BLaER1 treated with 17β-estradiol and CSF1 and Interleukin-3, amounts not matched to agents 10 nM and 100 nM (cell line): ENCODE results near the gene ROBO2.

Source experiments
- H3K27ac ChIP-seq, 11 experiments: shearing (Covaris generic); formaldehyde crosslinking; 2 replicates each; pipeline ENCODE4 v1.8.1; 2022
- H3K27me3 ChIP-seq, 11 experiments: shearing (Covaris generic); formaldehyde crosslinking; 2 replicates each; pipeline ENCODE4 v1.8.1; 2022
- H3K36me3 ChIP-seq, 11 experiments: shearing (Covaris generic); formaldehyde crosslinking; 2 replicates each; pipeline ENCODE4 v1.8.1; 2022
- H3K4me1 ChIP-seq, 10 experiments: shearing (Covaris generic); formaldehyde crosslinking; 2 replicates each; pipeline ENCODE4 v1.8.1; 2022
- H3K4me2 ChIP-seq, 11 experiments: shearing (Covaris generic); formaldehyde crosslinking; 2 replicates each; pipeline ENCODE4 v1.8.1; 2022
- H3K4me3 ChIP-seq, 10 experiments: shearing (Covaris generic); formaldehyde crosslinking; 2 replicates each; pipeline ENCODE4 v1.8.1; 2022
- H3K9ac ChIP-seq, 11 experiments: shearing (Covaris generic); formaldehyde crosslinking; 2 replicates each; pipeline ENCODE4 v1.8.1; 2022
- H3K9me3 ChIP-seq, 11 experiments: shearing (Covaris generic); formaldehyde crosslinking; replicated peaks in 1 of 11; 2 replicates each; pipeline ENCODE4 v1.8.1; 2022
- H4K20me1 ChIP-seq, 11 experiments: shearing (Covaris generic); formaldehyde crosslinking; 2 replicates each; pipeline ENCODE4 v1.8.1; 2022
- Cebpa-rat ChIP-seq, 11 experiments: shearing (Covaris generic); IDR thresholded peaks; 2 replicates each; pipeline ENCODE4 v1.8.1; 2022

Gene ROBO2

GRCh38 chr3:77338195-77338594 is 298.3 kb downstream of the ROBO2 start:
- H3K9me3 ChIP-seq: no peaks in the 10 kb centered on the region
- no peak for TF ChIP-seq Cebpa-rat (IDR thresholded peaks at IDR 0.05)
- no peak overlapping the region for H3K4me3 ChIP-seq
- H3K9ac ChIP-seq: no peak overlapping the region
- no peaks in the 10 kb centered on the region for H3K27me3 ChIP-seq
- H3K27ac ChIP-seq: no peak overlapping the region
- no peak overlapping the region for H3K4me2 ChIP-seq
- no peaks in the 10 kb centered on the region for H4K20me1 ChIP-seq
- H3K36me3 ChIP-seq: no peaks in the 10 kb centered on the region
- peaks cover 0 to 27% (median 8%) of the 10 kb centered on the region in 10 experiments; a peak in 12 of 20 replicates for H3K4me1 ChIP-seq

GRCh38 chr3:77342027-77342426 is 302.1 kb downstream of the ROBO2 start:
- no peaks in the 10 kb centered on the region for H3K36me3 ChIP-seq
- H3K27me3 ChIP-seq: no peaks in the 10 kb centered on the region
- no peak for TF ChIP-seq Cebpa-rat (IDR thresholded peaks at IDR 0.05)
- no peak overlapping the region for H3K27ac ChIP-seq
- H4K20me1 ChIP-seq: no peaks in the 10 kb centered on the region
- no peaks in the 10 kb centered on the region for H3K9me3 ChIP-seq
- H3K9ac ChIP-seq: no peak overlapping the region
- H3K4me1 ChIP-seq: 0 out of 20 replicates have a peak, but pooled peaks cover 0 to under 1% (median 0%) of the 10 kb centered on the region in 10 experiments
- no peak overlapping the region for H3K4me2 ChIP-seq
- no peak overlapping the region for H3K4me3 ChIP-seq

- no peak for TF ChIP-seq Cebpa-rat (IDR thresholded peaks at IDR 0.05)
These were observed 302.8 kb downstream of the ROBO2 start for GRCh38 chr3:77342688-77343087.

GRCh38 chr3:77345009-77345408 is 305.1 kb downstream of the ROBO2 start:
- no peaks in the 10 kb centered on the region for H3K9me3 ChIP-seq
- no peak overlapping the region for H3K4me2 ChIP-seq
- no peak for TF ChIP-seq Cebpa-rat (IDR thresholded peaks at IDR 0.05)
- H3K9ac ChIP-seq: no peak overlapping the region
- H3K36me3 ChIP-seq: no peaks in the 10 kb centered on the region
- no peaks in the 10 kb centered on the region for H3K27me3 ChIP-seq
- no peak overlapping the region for H3K27ac ChIP-seq
- no peaks in the 10 kb centered on the region for H4K20me1 ChIP-seq
- no peak overlapping the region for H3K4me3 ChIP-seq
- H3K4me1 ChIP-seq: no peaks in the 10 kb centered on the region

More at GRCh38 chr3:77342688-77343087, 302.8 kb downstream of the ROBO2 start:
- Histone ChIP-seq H3K36me3 (no peaks in the 10 kb centered on the region), H3K4me2 (no peak overlapping the region), H3K9me3 (no peaks in the 10 kb centered on the region), H3K4me3 (no peak overlapping the region), H3K27ac (no peak overlapping the region), H3K9ac (no peak overlapping the region), H4K20me1 (no peaks in the 10 kb centered on the region), H3K4me1 (no peaks in the 10 kb centered on the region), H3K27me3 (no peaks in the 10 kb centered on the region)

- no peaks in the 10 kb centered on the region for H3K36me3 ChIP-seq
- no peak overlapping the region for H3K9ac ChIP-seq
- H3K9me3 ChIP-seq: no peaks in the 10 kb centered on the region
- H3K27ac ChIP-seq: no peak overlapping the region
- no peaks in the 10 kb centered on the region for H3K27me3 ChIP-seq
- TF ChIP-seq Cebpa-rat (IDR thresholded peaks at IDR 0.05): no peak
- H3K4me1 ChIP-seq: no peaks in the 10 kb centered on the region
- no peak overlapping the region for H3K4me3 ChIP-seq
- no peak overlapping the region for H3K4me2 ChIP-seq
- no peaks in the 10 kb centered on the region for H4K20me1 ChIP-seq
These were observed 308.5 kb downstream of the ROBO2 start for GRCh38 chr3:77348244-77348855.

GRCh38 chr3:77354958-77355357 is 315.1 kb downstream of the ROBO2 start:
- no peaks in the 10 kb centered on the region for H3K27me3 ChIP-seq
- H3K27ac ChIP-seq: no peak overlapping the region
- no peaks in the 10 kb centered on the region for H4K20me1 ChIP-seq
- no peak for TF ChIP-seq Cebpa-rat (IDR thresholded peaks at IDR 0.05)
- H3K9me3 ChIP-seq: no peaks in the 10 kb centered on the region
- no peaks in the 10 kb centered on the region for H3K36me3 ChIP-seq
- H3K4me3 ChIP-seq: no peak overlapping the region
- no peak overlapping the region for H3K4me2 ChIP-seq
- no peak overlapping the region for H3K9ac ChIP-seq
- H3K4me1 ChIP-seq: no peaks in the 10 kb centered on the region

GRCh38 chr3:77362936-77363335 is 323.0 kb downstream of the ROBO2 start:
- no peak overlapping the region for H3K9ac ChIP-seq
- TF ChIP-seq Cebpa-rat (IDR thresholded peaks at IDR 0.05): no peak
- no peak overlapping the region for H3K4me3 ChIP-seq
- peaks cover 0 to 11% (median 5%) of the 10 kb centered on the region in 11 experiments; a peak in 10 of 22 replicates for H3K9me3 ChIP-seq
- H3K4me1 ChIP-seq: no peaks in the 10 kb centered on the region; a peak in 1 of 20 replicates
- H4K20me1 ChIP-seq: no peaks in the 10 kb centered on the region
- H3K27ac ChIP-seq: no peak overlapping the region; a peak in 1 of 22 replicates
- no peak overlapping the region for H3K4me2 ChIP-seq
- no peaks in the 10 kb centered on the region for H3K27me3 ChIP-seq
- no peaks in the 10 kb centered on the region for H3K36me3 ChIP-seq

- Histone ChIP-seq H3K4me3 (no peak overlapping the region), H3K4me1 (no peaks in the 10 kb centered on the region; a peak in 1 of 20 replicates), H3K27me3 (no peaks in the 10 kb centered on the region), H4K20me1 (no peaks in the 10 kb centered on the region), H3K27ac (no peak overlapping the region), H3K4me2 (no peak overlapping the region), H3K9ac (no peak overlapping the region), H3K9me3 (peaks cover 0 to 11% (median 5%) of the 10 kb centered on the region in 11 experiments; a peak in 10 of 22 replicates), H3K36me3 (no peaks in the 10 kb centered on the region)
- TF ChIP-seq Cebpa-rat (IDR thresholded peaks at IDR 0.05): no peak
These were observed 325.3 kb downstream of the ROBO2 start for GRCh38 chr3:77365152-77365551.

- no peak overlapping the region for H3K4me2 ChIP-seq
- no peaks in the 10 kb centered on the region for H4K20me1 ChIP-seq
- H3K9me3 ChIP-seq: no peaks in the 10 kb centered on the region
- no peak overlapping the region for H3K9ac ChIP-seq
- no peaks in the 10 kb centered on the region for H3K4me1 ChIP-seq
- no peak for TF ChIP-seq Cebpa-rat (IDR thresholded peaks at IDR 0.05)
- H3K4me3 ChIP-seq: no peak overlapping the region
- H3K36me3 ChIP-seq: no peaks in the 10 kb centered on the region
- no peaks in the 10 kb centered on the region for H3K27me3 ChIP-seq
- no peak overlapping the region for H3K27ac ChIP-seq
These were observed 330.5 kb downstream of the ROBO2 start for GRCh38 chr3:77370413-77370812.

- no peaks in the 10 kb centered on the region for H3K9me3 ChIP-seq
- H3K27me3 ChIP-seq: no peaks in the 10 kb centered on the region
- H3K4me1 ChIP-seq: no peaks in the 10 kb centered on the region
- TF ChIP-seq Cebpa-rat (IDR thresholded peaks at IDR 0.05): no peak
- H3K36me3 ChIP-seq: no peaks in the 10 kb centered on the region
- H3K27ac ChIP-seq: no peak overlapping the region
- H3K9ac ChIP-seq: no peak overlapping the region
- no peak overlapping the region for H3K4me3 ChIP-seq
- H3K4me2 ChIP-seq: no peak overlapping the region
- no peaks in the 10 kb centered on the region for H4K20me1 ChIP-seq
These were observed 332.1 kb downstream of the ROBO2 start for GRCh38 chr3:77372018-77372417.
